NCI-H69 (cell line): ENCODE results near the gene PLB1.

Experiments
- DNase-seq: peaks from one replicate; lab custom pipeline; 2025; lab: John Stamatoyannopoulos, UW

PLB1 gene

GRCh38 chr2:28612131-28612812 is 116.4 kb downstream of the PLB1 start:
- DNase-seq, result no peak

DNA sequence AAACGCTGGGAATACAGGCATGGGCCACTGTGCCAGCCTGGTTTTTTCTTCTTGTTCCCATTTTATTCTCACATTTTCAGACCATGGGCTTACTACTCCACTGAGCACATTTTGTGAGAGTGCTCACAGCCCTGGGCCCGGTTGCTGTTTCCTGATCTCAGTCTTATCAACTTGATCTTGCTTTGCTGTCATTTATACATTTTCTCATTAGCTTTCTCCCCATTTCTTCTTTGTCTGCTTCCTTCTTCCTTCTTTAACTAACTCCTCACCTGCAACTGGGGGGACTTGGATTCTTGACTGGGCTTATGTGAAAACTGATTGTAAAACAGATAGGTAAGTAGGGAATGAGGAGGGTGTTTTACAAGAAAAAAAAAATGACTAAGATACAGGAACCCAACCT is 117.3 kb downstream of the PLB1 start:
- no peak for DNase-seq

- no peak for DNase-seq
Observed at GRCh38 chr2:28613633-28614501, 118.0 kb downstream of the PLB1 start.

DNA sequence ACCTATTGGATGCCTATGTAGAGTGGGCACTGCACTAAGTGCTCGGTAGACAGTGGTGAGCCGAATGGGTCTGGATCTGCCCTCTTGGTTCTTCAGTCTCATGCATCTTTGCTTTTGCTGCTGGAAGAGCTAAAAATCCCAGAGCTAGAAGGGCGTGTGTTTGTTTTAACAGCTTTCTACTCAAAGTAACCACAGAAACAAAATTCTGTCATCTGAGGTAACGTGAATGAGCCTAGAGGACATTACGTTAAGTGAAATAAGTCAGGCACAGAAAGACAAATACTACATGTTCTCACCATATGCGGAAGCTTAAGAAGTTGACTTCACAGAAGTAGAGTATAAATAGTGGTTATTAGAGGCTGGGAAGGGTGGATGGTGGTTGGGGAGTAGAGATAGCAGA is 119.8 kb downstream of the PLB1 start:
- DNase-seq, result no peak

DNA sequence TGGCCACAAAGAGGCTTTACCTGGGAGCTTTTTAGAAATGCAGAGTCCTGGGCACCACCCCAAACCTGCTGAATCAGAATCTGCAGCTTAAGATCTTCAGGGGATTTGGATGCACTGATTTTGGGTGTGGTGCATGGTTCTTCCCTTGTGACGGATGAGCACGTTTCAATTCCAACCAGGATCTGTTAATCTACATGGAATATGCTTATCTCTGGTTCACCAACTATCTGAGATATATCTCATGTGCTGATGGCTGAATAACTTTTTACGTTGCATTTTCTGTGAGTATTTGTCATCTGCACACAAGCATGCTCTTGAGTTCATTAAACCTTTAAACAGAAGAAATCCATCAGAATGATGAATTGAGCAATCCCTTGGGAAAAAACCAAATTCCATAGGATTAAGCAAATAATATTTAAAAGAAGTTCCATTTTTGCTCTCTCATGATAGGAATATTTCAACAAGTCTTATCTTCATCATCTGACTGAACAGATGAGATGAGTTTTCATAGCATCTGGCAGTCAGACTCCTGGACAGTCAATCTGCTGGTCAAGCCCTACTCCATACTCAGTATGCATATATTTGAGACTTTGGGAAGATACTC is 120.6 kb downstream of the PLB1 start:
- DNase-seq, result no peak

- DNase-seq, result peak; percentile 6
Observed at GRCh38 chr2:28617502-28618184, 121.8 kb downstream of the PLB1 start.

- DNase-seq, result no peak
Observed at GRCh38 chr2:28618221-28619141, 122.6 kb downstream of the PLB1 start.

- no peak for DNase-seq
Observed at GRCh38 chr2:28619213-28620196, 123.6 kb downstream of the PLB1 start.

- DNase-seq, result no peak
Observed at GRCh38 chr2:28620291-28620793, 124.5 kb downstream of the PLB1 start.

GRCh38 chr2:28620801-28621171 is 124.9 kb downstream of the PLB1 start:
- no peak for DNase-seq

- DNase-seq, result peak; percentile 78
Observed at GRCh38 chr2:28621172-28622100, 125.6 kb downstream of the PLB1 start.

- no peak for DNase-seq
Observed at GRCh38 chr2:28622101-28622499, 126.2 kb downstream of the PLB1 start.

DNA sequence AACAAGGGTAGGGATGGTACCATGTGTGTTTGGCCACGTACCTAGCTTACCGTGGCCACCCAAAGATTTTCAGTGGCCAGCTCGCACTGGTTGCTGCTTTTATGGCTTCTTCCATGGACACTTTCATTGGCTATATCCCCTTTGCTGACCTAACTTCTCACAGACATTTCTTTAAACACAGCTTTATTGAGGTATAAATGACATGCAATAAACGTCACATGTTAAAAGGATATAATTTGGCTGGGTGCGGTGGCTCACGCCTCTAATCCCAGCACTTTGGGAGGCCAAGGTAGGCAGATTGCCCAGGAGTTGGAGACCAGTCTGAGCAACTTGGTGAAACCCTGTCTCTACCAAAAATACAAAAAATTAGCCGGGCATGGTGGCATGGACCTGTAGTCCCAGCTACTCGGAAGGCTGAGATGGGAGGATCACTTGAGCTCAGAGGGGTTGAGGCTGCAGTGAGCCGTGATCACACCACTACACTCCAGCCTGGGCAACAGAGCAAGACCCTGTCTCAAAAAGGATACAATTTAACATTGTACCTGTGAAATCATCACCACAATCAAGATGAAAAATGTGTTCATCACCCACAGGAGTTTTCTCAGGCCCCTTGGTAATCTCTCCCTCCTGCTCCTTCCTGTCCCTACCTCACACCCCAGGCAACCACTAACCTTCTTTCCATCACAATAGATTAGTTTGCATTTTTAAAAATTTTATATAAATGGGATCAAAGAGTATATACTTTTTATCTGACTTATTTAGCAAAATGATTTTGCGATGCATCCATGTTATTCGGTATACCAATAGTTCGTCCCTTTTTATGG is 127.9 kb downstream of the PLB1 start:
- no peak for DNase-seq

- no peak for DNase-seq
Observed at GRCh38 chr2:28624436-28624792, 128.6 kb downstream of the PLB1 start.

DNA sequence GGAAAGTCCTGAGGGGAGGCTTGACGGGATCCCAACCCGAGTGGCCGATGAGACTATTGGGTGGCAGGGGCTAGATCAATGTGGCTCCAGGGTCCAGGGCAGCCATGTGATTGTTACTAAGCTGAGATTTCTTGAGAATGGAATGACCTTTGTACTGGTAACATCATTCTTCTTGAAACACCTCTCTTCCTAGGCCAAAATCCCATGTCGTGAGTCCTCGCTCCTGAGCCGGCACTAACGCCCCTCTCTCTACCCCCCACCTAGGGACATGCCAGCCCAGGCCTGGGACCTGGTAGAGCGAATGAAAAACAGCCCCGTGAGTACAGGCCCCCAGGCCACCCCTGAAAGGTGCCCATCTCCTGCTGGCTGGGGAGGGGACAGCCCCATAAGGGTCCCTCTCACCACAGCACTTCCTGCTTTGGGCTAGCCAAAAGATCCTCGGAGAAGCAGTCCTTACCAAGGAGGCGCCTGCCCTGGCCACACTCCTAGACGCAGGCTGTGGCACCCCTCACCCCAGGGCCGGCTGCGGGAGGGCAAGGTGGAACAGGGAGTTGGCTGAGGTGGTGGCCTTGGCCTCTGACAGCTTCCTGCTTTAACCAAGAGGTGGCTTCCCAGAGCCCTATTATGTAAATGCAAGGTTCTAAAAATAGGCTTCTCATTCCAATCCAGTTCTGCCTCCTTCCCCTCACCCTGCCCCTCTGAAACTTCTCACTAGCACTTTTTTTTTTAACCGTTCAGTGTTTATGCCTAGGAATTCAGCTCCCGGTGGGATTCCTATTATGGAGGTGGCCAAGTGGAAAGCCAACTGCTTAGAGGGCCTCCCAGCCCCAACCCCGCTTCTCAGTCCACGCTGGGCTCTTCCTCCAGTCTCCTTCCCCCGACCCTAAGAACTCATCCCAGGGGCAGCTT is 129.2 kb downstream of the PLB1 start:
- no peak for DNase-seq

- DNase-seq, result no peak
Observed at GRCh38 chr2:28626376-28626775, 130.5 kb downstream of the PLB1 start.

- DNase-seq, result no peak
Observed at GRCh38 chr2:28626891-28627421, 131.1 kb downstream of the PLB1 start.
